GM19025 (cell line): Measurements from ENCODE around the gene CDR2L.
A peak's percentile ranks its signal among the peaks of the same experiment; 100 is the strongest.
"Not testable (repeated sequence)": the region's sequence is repeated elsewhere in the genome, so short reads cannot be mapped to it uniquely, and the experiment has no call there.

Source experiments
- ATAC-seq: cut with Tn5 transposase; IDR thresholded peaks from one replicate; pipeline ENCODE4 v1.9.1; 2021; ENCODE audit warnings: mild to moderate bottlenecking, low read depth, moderate library complexity; ENCODE audit not compliant: unreplicated experiment

The CDR2L gene

GRCh38 chr17:75034236-75034908 is 46.9 kb downstream of the CDR2L start:
- ATAC-seq = no peak

- no peak for ATAC-seq
Measured at GRCh38 chr17:75036643-75037268, 49.3 kb downstream of the CDR2L start.

GRCh38 chr17:75039238-75039637 is 51.8 kb downstream of the CDR2L start:
- no peak for ATAC-seq

- ATAC-seq = no peak
Measured at GRCh38 chr17:75041656-75042280, 54.3 kb downstream of the CDR2L start.

- ATAC-seq = not testable (repeated sequence)
Measured at GRCh38 chr17:75043789-75044188, 56.4 kb downstream of the CDR2L start.

- no peak for ATAC-seq
Measured at GRCh38 chr17:75044716-75045115, 57.3 kb downstream of the CDR2L start.

- not testable (repeated sequence) for ATAC-seq
Measured at GRCh38 chr17:75045946-75046406, 58.5 kb downstream of the CDR2L start.

- ATAC-seq = peak; percentile 97
Measured at GRCh38 chr17:75046407-75047289, 59.2 kb downstream of the CDR2L start, which contains the start of the genes ATP5PD and KCTD2. ATP5PD (minus strand) TSS chr17:75046969; CDS start chr17:75042650, 4,319 bp downstream. KCTD2 (plus strand) TSS chr17:75047225; CDS start chr17:75047251, 26 bp downstream.

GRCh38 chr17:75047398-75048098 is 60.1 kb downstream of the CDR2L start:
- peak; percentile 8 for ATAC-seq

- ATAC-seq = no peak
Measured at GRCh38 chr17:75048249-75048878, 60.9 kb downstream of the CDR2L start.

GRCh38 chr17:75049057-75049456 is 61.6 kb downstream of the CDR2L start:
- ATAC-seq = no peak

GRCh38 chr17:75049706-75050105 is 62.3 kb downstream of the CDR2L start:
- ATAC-seq = no peak

GRCh38 chr17:75051941-75052340 is 64.5 kb downstream of the CDR2L start:
- ATAC-seq = no peak
